NOMO-1 (cell line): ENCODE data around the gene ARHGAP32.
A peak's percentile ranks its signal among the peaks of the same experiment; 100 is the strongest.

ENCODE experiments used
- DNase-seq, 2 experiments: peaks; one replicate each; lab custom pipeline; 2025; ENCODE audit not compliant: unreplicated experiment in 2 of 2; lab: John Stamatoyannopoulos, UW

Gene ARHGAP32

DNA sequence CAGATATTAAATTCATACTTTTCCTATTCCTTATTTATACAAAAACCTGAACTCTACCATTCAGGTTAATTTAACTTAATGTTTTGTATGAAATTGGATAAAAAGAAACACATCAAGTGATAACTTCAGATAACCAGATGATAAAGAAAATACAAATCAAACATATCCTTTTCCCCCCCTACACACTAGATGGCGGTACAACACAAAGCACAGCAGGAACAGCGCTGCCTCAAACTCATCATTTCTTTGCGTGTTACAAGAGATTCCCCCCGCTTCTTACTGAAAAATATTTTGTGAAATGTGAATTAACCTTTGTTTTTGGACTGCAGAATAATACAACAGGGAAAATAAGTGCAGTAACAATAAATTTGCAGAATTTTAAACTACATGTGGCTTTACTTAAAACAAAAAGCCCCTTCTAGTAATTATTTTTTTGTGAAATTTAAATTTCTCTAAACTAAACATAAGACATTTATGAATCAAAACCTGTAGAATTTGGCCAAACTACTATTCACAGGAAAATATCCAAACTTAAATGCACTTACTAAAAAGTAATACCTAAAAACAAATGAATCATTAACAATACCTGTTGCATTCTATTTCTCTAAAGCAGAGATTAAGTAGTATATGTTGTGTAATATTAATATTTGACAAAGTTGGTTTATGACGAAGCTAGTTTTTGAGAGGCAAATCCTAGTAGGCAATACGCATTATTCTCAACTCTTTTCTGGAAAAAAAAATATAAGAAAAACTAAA lies 74.4 kb downstream of the ARHGAP32 start:
- DNase-seq = peak; percentile 25 to 53

DNA sequence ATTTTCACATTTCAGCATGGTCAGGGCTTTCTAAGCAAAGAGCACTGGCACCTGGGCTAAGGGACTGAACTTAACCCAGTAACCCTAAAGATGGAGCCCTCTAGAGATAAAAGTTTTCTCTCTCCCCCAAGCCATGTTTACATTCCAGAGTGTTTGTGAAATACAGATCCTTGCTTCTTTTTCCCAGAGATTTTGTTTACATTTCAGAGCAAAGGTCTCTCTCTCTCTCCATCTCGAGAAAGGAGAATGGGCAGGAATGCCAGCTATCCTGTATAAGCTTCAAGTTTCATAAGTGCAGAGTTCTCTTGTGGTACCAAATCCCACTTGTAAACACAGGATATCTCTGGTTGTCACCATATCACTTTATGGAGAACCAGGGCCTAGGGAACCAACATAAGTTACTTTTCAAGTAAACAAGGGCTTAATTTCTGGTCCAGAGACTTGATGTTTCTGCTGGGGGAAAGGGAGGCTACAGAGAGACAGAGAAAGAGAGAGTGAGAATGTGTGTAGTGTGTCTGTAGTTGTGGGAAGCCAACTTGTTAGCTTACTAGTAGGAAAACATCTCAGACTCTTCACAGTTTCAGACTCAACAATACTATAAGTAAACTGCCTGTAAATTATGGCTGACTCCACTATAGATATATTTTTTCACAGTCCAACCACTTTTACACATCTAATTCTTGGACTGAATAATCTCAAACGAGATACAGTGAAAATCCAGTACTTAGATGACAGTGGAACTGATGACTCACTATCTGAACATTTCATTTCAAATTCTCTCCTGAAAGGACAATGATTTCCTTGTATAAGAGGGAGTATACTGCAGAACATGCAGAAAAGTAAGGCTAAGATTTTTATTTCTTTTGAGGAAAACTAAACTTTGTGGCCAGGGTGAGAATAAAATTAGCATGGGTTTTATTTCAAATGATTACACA lies 76.2 kb downstream of the ARHGAP32 start:
- no peak for DNase-seq

DNA sequence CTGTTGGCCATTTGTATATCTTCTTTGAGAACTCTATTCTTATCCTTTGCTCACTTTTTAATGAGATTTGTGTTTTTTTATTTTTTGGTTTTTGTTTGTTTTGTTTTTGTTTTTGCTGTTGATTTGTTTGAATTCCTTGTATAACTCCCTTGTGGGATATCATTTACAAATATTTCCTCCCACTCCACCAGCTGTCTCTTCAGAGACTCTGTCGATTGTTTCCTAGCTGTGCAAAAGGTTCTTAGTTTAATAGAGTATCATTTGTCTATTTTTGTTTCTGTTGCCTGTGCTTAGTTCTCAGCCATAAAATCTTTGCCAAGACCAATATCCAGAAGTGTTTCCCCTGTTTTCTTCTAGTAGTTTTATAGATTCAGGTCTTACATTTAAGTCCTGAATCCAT lies 82.4 kb downstream of the ARHGAP32 start:
- DNase-seq = no peak

DNA sequence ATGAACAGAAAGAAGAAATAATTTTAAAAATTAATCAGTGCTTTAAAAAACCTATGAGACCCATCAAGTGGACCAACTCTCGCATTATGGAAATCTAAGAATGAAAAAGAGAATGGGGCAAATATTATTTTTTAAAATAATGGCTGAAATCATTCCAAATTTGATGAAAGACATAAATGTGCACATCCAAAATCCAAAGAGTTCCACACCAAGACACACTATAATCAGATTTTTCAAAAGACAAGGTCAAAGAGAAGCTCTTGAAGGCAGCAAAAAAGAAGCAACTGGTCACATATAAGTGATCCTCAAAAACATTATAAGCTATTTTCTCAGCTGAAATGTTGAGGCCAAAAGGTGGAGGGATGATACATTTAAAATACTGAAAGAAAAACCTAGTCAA lies 85.3 kb downstream of the ARHGAP32 start:
- no peak for DNase-seq

DNA sequence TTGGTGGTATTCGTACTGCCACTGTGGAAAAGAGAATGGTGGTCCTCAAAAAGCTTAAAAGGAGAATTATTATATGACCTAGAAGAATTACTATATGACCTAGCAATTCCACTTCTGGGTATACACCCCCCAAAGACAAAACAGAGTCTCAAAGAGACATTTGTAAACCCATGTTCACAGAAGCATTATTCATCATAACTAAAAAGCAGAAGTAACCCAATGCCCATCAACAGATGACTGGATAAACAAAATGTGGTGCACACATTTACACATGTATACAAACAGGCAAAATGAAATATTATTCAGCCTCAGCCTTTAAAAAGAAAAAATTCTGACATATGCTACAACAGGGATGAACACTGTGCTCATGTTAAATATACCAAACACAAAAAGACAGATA lies 89.4 kb downstream of the ARHGAP32 start:
- DNase-seq = no peak

GRCh38 chr11:129102225-129102624 lies 89.9 kb downstream of the ARHGAP32 start:
- DNase-seq = no peak

DNA sequence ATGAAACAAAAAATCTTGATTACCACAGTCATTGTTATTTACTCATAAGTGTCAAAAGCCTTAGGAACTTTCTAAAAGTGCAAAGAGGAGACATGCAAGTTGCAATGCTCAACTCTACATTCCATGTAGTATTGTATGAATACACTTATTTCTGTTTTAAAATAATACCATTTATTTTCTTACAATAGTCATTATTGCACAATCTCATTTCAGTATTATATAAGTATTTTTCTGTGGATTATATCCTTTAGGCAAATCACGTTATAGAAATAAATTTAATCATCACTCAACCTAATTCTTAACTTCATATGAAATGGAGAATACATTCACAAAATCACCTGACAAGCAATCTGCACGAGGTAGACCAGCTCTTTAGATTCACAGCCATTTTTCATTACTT lies 98.8 kb downstream of the ARHGAP32 start:
- DNase-seq = no peak

DNA sequence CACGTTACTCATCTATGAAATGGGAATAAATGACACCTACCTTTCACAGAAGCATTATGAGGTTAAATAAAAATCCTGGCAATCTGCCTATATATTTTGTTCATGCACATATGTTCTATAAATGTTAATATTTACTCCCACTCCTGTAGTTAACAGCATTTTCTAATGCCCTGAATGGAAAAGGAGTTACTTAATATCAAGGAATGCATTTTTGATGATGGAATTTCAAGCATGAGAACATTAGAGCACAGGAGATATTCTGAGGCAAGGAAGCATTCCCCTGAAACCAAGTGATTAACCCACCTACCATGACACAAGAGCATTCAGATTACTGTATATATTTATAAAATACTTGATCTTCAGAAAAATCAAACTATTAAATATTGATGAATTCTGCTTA lies 102.1 kb downstream of the ARHGAP32 start:
- no peak for DNase-seq

GRCh38 chr11:129089279-129089678 lies 102.8 kb downstream of the ARHGAP32 start:
- no peak for DNase-seq

GRCh38 chr11:129086976-129087375 lies 105.1 kb downstream of the ARHGAP32 start:
- DNase-seq = no peak

DNA sequence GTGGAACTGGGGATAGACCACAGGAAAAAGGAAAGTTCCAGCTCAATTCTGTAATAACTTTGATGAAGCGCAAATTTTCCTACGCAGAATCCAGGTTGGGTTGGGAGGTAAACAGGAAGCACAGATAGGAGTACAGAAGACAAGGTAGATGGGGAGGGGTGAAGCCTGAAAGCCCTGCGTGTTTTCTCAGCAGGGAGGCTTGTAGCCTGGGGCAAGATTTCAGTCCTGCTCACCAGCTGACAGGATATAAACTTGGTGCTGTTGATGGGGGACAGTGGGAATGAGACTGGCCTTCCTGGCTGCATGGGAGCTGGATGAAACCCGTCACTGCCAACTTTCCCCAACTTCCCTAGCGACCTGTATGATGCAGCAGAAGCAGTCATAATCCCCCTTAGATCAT lies 114.9 kb downstream of the ARHGAP32 start:
- no peak for DNase-seq

GRCh38 chr11:129075757-129076156 lies 116.4 kb downstream of the ARHGAP32 start:
- DNase-seq = no peak

DNA sequence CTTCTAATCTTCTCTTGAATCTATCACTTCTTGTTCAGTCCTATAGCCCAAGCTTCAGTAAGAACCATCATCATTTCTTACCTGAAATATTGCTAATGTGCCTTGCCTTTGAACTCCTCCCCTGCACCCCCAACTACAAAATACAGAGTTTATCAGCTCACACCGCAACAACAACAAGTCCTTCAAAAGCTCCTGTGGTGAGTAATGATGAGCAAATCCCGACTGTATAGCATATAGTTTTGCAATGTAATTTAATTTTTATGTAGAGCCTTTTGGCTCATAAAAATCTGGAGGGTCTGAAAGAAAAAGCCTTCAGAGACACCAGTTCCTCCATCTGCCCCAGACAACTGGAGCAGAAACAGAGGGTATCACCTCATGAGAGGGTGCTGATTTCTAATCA lies 124.7 kb downstream of the ARHGAP32 start:
- no peak for DNase-seq

- no peak for DNase-seq
Observed at GRCh38 chr11:129066229-129066628, 125.9 kb downstream of the ARHGAP32 start.

GRCh38 chr11:129063118-129063517 lies 129.0 kb downstream of the ARHGAP32 start:
- DNase-seq = no peak

DNA sequence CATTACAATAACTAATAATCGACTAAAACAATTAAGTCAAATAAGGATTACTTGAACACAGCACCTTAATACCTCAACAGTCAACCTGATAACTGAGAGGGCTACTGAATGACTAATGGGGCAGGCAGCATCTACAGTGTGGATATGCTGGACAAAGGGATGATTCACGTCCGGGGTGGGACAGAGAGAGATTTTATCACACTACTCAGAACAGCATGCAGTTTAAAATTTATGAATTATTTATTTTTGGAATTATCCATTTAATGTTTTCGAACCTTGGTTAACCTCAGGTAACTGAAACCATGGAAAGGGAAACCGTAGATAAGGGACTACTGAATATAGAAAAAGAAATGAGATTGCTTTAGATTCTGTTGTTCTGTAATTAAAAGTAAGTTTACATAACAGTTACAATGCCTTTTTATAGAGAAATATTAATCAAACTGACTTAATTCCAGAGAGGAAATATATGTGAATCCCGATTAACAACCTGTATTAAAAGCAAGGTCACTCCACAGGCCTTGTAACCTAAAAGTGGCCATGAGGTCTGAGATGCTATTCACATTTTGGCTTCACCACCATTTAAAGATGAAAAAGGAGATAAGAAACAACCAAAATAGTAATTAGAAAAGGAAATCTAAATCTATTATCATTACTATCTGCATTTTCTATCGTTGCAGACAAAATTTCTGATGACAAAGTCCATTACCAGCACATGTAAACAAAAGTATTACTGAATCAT lies 130.5 kb downstream of the ARHGAP32 start:
- no peak for DNase-seq

DNA sequence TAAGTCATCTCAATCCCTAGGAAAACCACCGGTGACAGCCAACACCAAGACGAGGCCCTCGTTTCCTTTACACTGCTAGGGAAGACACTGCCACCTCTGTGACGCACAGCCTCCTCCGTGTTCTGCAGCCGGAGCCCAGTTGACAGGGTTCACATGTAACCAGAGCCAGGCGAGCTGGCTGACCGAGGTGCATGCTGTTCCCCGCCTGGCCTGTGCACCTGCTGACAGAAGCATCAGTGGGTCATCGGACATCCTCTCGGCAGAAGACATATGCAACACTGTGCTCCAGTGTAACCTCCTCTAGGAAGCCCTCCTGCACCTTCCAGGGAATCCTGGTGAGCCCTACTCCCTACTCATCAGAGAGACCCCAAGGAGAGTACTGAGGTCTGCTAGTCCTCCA lies 135.2 kb downstream of the ARHGAP32 start:
- DNase-seq = no peak

DNA sequence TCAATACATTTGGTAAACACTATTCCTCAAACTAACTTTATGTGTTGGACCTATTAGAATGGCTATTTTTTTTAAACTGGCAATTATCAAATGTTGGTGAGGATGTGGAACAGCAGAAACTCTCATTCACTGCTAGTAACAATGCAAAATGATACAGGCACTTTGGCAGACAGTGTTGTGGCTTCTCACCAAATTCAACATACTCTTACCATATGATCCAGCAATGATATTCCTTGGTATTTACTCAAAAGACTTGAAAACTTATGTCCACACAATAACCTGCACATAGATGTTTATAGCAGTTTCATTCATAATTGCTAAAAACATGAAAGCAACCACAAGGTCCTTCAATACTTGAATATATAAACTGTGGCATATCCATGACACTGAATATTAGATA lies 136.9 kb downstream of the ARHGAP32 start:
- DNase-seq = no peak

DNA sequence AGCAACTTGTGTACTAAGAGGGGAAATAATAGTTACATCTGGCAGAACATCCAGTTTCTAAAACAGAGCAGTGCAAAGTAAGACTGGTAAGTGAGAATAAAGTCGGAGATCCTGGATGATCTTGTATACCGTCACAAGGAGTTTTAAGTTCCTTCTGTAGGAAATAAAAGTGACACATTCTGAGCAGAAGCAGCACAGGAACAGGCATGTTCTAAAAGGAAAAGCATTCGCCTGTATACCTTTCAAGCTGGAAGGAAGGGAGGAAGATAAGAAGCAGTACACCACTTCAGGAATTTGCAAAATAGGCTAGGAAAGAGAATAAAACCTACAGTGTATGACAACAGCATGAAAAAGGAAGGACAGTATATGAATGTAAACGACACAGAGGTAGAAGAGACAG lies 143.2 kb downstream of the ARHGAP32 start:
- no peak for DNase-seq

DNA sequence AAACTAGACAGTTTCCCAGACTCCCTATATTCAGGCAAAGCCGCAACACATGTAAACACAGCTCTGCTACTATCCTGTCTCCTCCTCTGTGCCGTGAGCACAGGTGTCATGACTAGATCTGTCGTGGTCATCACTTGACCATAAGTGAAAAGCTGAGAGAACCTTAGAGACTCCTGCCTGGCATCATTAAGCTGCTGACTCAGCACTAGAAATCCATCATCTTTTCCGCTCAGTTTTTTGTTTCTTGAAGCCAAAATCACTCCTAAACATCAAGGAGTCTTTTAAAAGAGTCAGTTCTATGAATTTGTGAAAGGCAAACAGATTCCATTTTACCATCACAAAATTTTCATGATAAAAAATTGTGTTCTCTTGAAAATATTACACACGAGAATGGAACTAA lies 147.0 kb downstream of the ARHGAP32 start:
- no peak for DNase-seq

GRCh38 chr11:129042503-129042902 lies 149.6 kb downstream of the ARHGAP32 start:
- no peak for DNase-seq
